A673 (cell line): ENCODE results near the gene SPATA25. TPM values are rescaled to one million over a fixed set of nuclear protein-coding genes. Genes with fewer than 3 reads are reported as not detected.

Experiments used
- BruUV-seq: library from RNA; stranded (reverse); fragments of 400-500 nt; replicated peaks from 2 replicates; lab custom pipeline; 2021; lab: Mats Ljungman, UMichigan
- CTCF ChIA-PET: fragments of 300-600 bp; sonication (Branson Sonifier 250); formaldehyde crosslinking; loops from one replicate; lab custom pipeline; 2022; ENCODE audit warnings: antibody characterized with exemption; lab: Charles Lee
- POLR2A ChIA-PET: fragments of 300-600 bp; sonication (Branson Sonifier 250); formaldehyde crosslinking; loops from one replicate; lab custom pipeline; 2022; ENCODE audit warnings: antibody characterized with exemption; ENCODE audit not compliant: low non-redundant PET; lab: Charles Lee
- DNase-seq: peaks from one replicate; pipeline ENCODE4 v3.0.0-alpha.2; 2015; ENCODE audit warnings: low spot score
- H3K27ac ChIP-seq: fragments of 200-600 bp; sonication (generic); 2 replicates; pipeline ENCODE4 v1.5.1; 2016; ENCODE audit warnings: mixed run types, low read depth, mild to moderate bottlenecking, mixed read lengths, antibody characterized with exemption, low read length; ENCODE audit not compliant: poor library complexity, severe bottlenecking
- H3K27me3 ChIP-seq: fragments of 200-600 bp; sonication (generic); replicated peaks from 2 replicates; pipeline ENCODE4 v1.6.1; 2017; ENCODE audit warnings: mixed run types, low read depth, mild to moderate bottlenecking, mixed read lengths, antibody characterized with exemption, low read length; ENCODE audit not compliant: insufficient read depth, poor library complexity
- H3K36me3 ChIP-seq: fragments of 200-600 bp; sonication (generic); 2 replicates; pipeline ENCODE4 v1.6.1; 2016; ENCODE audit warnings: mixed run types, mild to moderate bottlenecking, mixed read lengths, antibody characterized with exemption, low read length; ENCODE audit not compliant: insufficient read depth, poor library complexity, severe bottlenecking
- H3K4me1 ChIP-seq: fragments of 200-600 bp; sonication (generic); 2 replicates; pipeline ENCODE4 v1.6.1; 2017; ENCODE audit warnings: mixed run types, mild to moderate bottlenecking, mixed read lengths, antibody characterized with exemption, low read length; ENCODE audit not compliant: insufficient read depth, poor library complexity, severe bottlenecking
- H3K4me3 ChIP-seq: fragments of 200-600 bp; sonication (generic); 2 replicates; pipeline ENCODE4 v1.5.1; 2016; ENCODE audit warnings: low read depth, mixed run types, mild to moderate bottlenecking, mixed read lengths, low read length; ENCODE audit not compliant: poor library complexity, severe bottlenecking
- H3K9me3 ChIP-seq: fragments of 200-600 bp; sonication (generic); 2 replicates; pipeline ENCODE4 v1.6.1; 2016; ENCODE audit warnings: mixed run types, low read depth, mild to moderate bottlenecking, mixed read lengths, antibody characterized with exemption, low read length; ENCODE audit not compliant: poor library complexity, severe bottlenecking
- CTCF ChIP-seq: fragments of 300-800, 200-600 bp; sonication (generic); conservative IDR thresholded peaks from 2 replicates; pipeline ENCODE4 v1.5.1; 2017; ENCODE audit warnings: low read depth, mild to moderate bottlenecking, antibody characterized with exemption, low read length, moderate library complexity, mixed read lengths
- EZH2 ChIP-seq: fragments of 200-600 bp; sonication (generic); IDR thresholded peaks from 2 replicates; pipeline ENCODE4 v1.6.1; 2017; ENCODE audit warnings: borderline replicate concordance, low read depth, mild to moderate bottlenecking, mixed read lengths, antibody characterized with exemption, low read length; ENCODE audit not compliant: poor library complexity, severe bottlenecking
- intact Hi-C: fragments of 100-400 bp; cut with micrococcal nuclease; formaldehyde crosslinking; loops from one replicate; pipeline ENCODE4 v1.10.0; 2022; ENCODE audit not compliant: unreplicated experiment
- total RNA-seq: library from RNA; stranded (reverse); gene quantifications from 2 replicates; pipeline ENCODE4 v1.2.3, GENCODE V29; 2021

SPATA25 gene
- total RNA-seq, 1 experiment from 2014 or later: 1.9 TPM

- POLR2A ChIA-PET: no interaction called here
- CTCF ChIA-PET: no interaction called here
Observed at GRCh38 chr20:45917790-45918141, 30.3 kb upstream of the SPATA25 start.

GRCh38 chr20:45913116-45913515, 25.7 kb upstream of the SPATA25 start:
- Histone ChIP-seq H3K9me3 (no peaks in the 10 kb centered on the region), H3K36me3 (peaks cover 4% of the 10 kb centered on the region), H3K4me1 (peaks cover 17% of the 10 kb centered on the region), H3K4me3 (no peak overlapping the region), H3K27me3 (no peaks in the 10 kb centered on the region), H3K27ac (no peak overlapping the region)
- no peak for DNase-seq
- CTCF ChIA-PET: no interaction called here
- TF ChIP-seq EZH2: no peak
- TF ChIP-seq CTCF: no peak
- no TSS peak for BruUV-seq
- POLR2A ChIA-PET: no interaction called here
- intact Hi-C loops: no loop called here

More at GRCh38 chr20:45917790-45918141, 30.3 kb upstream of the SPATA25 start:
- Histone ChIP-seq H3K27me3 (no peaks in the 10 kb centered on the region), H3K36me3 (no peaks in the 10 kb centered on the region), H3K4me1 (no peaks in the 10 kb centered on the region), H3K4me3 (no peak overlapping the region), H3K27ac (no peak overlapping the region), H3K9me3 (no peaks in the 10 kb centered on the region)
- no peak for DNase-seq
- TF ChIP-seq CTCF (no peak), EZH2 (no peak)
- no TSS peak for BruUV-seq
- intact Hi-C loops: no loop called here

GRCh38 chr20:45912344-45912682, 24.9 kb upstream of the SPATA25 start:
- peaks cover 17% of the 10 kb centered on the region for H3K4me1 ChIP-seq
- intact Hi-C loops: no loop called here
- H3K4me3 ChIP-seq: peak overlapping the region; percentile 63
- TF ChIP-seq EZH2 (no peak), CTCF (no peak)
- no TSS peak for BruUV-seq
- ChIA-PET CTCF (interaction anchor here (0.5 kb wide), 1 partner anchor 90 kb away, joined by 3 read pairs; no protein-coding TSS in a partner anchor), POLR2A (no interaction called here)
- no peaks in the 10 kb centered on the region for H3K9me3 ChIP-seq
- H3K36me3 ChIP-seq: peaks cover 9% of the 10 kb centered on the region
- no peak for DNase-seq
- no peaks in the 10 kb centered on the region for H3K27me3 ChIP-seq
- no peak overlapping the region for H3K27ac ChIP-seq
